ENCODE measurements around the gene FFAR2.
A peak's percentile ranks its signal among the peaks of the same experiment; 100 is the strongest.

FFAR2 gene

DNA sequence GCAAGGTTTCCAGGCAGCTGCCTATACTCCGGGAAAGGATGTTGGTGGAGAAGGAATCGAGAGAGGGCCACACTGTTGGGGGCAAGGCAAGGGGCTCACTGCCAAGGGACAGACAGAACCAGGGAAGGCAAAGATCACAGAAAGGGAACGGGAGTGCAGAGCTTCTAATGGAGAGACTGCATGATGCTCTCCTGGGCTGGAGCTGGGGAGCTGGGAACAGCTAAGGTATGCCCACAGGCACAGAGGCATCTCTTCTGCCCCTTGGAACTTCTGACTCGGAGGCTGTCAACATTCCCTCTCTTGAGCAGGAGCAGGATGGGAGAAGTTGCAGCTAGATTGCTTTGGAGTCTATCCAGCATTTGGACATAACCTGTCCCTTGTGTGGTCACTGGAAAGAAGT is 22.4 kb upstream of the FFAR2 start:
- no peak for DNase-seq (ENCODE audit: low read depth in 2 of 2)

DNA sequence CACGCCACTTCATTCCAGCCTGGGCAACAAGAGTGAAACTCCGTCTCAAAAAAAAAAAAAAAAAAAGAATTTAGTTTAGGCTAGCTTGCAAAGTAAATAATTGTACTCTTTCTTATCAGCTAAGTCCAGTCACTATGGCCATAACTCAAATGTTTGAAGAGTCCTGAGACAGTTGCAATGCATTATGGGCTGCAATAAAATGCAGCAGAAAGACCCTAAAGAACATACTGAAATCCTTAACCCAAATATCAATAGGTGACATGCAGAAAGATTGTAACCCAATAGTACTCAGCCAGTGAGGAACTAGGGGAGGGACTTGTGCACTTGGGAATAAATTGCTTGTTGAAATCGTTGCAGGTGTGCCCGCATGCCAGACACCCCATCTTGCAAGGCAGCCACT is 20.9 kb upstream of the FFAR2 start:
- no peak for DNase-seq (ENCODE audit: low read depth in 2 of 2)

DNA sequence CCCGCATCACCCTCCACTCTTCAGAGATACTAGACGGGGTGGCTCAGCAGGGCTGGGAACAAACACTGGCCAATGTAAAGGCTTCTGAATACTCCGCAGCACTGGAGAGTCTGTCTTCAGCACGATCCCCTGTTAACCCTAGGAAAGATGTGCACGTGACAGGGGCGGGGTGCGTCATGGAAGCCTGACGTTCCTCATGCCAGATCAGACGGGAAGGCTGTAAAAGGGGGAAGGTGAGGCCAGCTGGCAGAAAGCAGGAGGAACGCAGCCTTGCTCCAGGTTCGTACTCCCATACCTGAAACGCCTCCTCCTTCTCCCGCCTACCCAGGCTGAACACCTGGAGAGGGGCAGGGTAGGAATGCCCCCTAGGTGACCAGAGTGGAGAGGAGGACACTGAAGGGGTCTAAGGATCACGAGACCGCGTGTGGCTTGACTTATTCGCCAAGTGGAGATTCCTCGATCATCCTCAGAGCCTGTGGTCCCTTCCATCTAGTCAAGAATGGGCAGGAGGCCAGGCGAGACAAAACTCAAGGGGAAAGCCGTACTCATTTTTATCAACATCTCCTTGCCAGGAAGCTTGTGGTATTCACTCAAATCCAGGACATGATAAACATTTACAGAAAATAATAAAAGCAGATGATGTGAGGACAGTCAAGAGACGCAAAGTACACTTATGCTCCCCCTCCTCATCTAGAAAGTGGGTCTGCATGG is 18.2 kb upstream of the FFAR2 start:
- DNase-seq (ENCODE audit: low read depth in 2 of 2), result no peak

DNA sequence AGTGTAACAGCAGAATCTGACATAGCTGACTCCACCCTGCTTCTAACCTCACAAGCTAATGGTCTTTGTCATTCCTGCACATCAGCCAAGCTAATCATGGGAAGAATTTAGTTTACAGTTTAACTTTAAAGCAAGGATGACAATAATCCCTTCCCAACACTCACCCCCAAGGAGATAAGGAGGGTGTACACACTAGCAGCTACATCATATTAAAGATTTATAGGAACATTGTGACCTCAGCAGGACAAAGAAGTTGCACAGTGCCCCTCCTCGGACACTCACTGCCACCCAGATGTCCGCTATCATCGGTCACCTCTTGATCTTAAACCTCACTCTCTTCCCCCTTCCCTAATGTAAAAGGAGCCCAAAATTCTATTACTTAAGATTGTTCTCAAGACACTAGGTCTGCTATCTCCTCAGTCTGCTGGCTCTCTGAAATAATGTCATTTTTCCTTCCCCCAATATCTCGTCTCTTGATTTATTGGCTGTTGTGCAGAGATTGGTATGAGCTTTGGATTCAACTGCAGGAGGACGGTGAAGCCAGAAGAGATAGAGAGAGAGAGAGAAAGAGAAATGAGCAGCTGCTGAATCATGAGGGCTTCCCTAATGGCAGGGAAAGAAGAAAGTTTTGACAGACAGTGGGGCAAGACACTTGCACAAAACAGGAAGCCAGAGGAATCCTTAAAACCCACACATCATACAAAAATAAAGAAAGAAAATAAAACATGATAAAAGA is 17.5 kb upstream of the FFAR2 start:
- DNase-seq (ENCODE audit: low read depth in 2 of 2), result no peak

DNA sequence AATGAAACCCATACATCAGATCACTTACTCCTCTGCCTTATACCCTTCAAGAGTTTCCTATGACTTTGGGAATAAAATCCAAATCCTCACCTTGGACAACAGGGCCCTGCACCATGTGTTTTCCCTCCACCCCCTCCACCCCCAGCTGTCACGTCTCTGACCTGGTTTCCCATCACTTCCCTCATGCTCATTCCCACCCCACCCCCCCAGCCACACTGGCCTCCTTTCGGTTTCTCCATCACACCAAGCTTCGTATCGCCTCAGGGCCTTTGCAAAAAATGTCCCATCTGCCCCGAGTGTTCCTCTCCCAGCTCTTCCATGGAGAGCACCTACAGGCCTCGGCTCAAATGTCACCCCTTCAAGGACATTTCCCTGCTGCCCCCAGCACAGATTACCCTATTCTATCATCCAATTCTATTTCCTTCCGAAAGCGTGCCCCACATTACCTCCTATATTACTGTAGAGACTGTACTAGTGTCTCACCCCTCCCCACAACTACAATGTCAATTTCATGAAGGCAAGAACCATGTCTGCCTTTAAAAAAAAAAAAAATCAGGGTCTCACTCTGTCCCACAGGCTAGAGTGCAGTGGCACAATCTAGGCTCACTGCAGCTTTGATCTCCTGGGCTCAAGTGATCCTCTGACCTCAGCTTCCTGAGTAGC is 16.8 kb upstream of the FFAR2 start:
- DNase-seq (ENCODE audit: low read depth in 2 of 2), result no peak

DNA sequence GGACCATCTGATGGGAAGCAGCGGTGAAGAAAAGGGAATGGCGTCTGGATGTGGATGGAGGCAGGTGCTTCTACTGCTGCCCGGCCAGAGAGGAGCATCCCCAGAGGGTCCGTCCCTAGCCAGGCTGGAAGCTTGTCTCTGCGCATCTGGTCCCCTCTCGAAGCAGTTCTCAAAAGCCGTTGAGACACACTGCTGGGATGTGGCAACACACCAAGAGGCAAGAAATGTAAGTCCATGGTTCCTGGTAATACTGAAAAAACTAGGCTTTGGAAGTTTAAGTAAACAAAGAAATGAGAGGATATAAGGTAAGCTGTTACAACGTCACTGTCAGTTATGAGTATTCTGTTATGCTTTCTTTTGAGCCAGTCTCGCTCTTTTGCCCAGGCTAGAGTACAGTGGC is 15.1 kb upstream of the FFAR2 start:
- no peak for DNase-seq (ENCODE audit: low read depth in 2 of 2)

DNA sequence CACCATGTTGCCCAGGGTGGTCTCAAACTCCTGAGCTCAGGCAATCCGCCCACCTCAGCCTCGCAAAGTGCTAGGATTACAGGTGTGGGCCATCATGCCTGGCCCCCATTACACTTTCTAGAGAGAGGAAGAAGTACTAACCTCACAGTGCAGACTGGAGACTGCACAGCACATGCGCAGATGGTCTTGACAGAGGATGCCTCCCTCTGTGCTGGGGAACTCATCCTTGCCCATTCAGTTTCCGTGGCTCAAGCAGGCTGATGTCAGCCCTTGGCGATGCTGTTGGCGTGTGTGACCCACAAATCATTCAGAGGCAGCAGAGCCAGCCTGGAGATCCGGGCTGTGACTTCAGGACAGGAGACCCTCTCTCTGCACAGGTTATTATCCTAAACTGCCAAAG is 14.6 kb upstream of the FFAR2 start:
- no peak for DNase-seq (ENCODE audit: low read depth in 2 of 2)

DNA sequence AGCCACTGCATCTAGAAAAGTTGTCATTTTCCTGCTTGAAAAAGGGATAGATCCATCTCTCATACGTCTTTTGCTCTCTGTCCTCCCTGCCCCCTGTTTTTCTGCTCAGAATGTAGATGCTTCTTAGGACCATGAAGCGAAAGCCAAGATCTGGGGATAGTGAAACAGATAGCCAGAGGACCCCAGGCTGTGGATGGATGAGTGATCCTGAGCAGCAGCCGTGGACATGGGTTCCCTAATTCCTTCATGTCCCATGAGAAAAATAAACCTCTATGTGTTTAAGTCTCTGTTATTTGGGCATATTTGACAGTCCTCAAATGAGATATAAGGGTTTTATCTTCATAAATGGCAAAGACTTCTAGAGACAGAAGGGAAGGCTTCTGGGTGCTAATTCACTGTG is 12.2 kb upstream of the FFAR2 start:
- DNase-seq (ENCODE audit: low read depth in 2 of 2), result no peak

DNA sequence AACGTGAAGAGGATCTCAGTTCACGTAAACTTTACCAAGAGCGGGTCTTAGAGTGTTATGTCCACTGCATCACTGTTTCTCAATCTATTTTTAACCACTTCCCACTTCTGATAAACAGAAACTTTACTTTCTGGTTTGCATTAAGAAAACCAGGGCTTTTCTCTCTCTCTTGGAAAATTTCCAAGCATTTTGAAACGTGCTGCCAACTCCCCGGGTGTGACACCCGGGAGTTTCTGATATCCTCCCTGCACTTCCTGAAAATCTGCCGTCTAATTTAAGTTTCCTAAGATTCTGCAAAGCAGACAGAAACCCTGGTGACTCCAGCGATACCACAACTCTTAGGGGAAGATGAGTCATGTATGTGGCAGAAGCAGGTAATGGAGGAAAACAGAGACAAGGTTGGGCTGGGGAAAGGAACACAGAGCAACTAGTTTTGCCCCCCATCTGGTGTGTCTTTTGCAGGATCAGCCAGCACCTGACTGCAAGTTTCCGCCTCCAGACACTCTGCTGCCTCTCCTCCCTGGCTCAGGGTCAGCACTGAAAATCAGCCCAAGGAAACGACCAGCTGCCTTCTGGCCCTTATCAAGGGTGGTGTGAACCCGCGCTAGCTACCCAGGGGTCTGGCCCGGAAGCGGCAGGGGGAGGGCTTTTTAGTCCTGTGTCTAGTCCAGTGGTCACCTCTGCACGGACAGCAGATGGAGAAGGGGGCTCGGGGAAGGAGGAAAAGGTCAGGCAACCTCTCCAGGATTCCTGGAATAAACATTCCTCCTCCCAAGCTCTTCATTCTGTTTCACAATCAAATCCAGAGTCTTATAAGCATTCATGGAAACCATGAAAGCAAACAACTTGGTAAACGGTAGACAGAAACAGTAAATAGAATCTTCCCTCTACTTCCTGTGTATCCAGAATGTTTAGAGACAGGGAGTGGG is 11.3 kb upstream of the FFAR2 start:
- peak in 1 of 2 donors; percentile 20 for DNase-seq (ENCODE audit: low read depth in 2 of 2)

DNA sequence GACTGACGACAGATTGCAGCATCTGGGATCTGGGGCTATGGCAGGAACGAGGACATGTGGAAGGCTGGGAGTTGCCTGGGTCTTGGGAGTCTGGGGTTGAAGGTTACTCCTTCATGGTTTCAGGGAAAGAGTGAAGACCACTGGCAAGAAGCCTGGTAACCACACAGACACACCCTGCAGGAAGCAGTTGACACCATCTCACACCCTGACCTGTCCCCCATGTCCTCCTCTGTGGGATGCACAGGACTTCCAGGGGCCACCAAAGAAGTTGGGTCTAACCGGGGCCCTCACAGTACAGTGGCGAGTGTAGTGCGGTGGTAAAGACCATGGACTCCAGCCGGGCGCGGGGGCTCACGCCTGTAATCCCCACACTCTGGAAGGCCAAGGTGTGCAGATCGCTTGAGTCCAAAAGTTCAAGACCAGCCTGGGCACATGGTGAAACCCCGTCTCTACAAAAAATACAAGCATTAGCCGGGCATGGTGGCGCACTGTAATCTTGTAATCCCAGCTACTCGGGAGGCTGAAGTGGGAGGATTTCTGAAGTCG is 10.6 kb upstream of the FFAR2 start:
- no peak for DNase-seq (ENCODE audit: low read depth in 2 of 2)

DNA sequence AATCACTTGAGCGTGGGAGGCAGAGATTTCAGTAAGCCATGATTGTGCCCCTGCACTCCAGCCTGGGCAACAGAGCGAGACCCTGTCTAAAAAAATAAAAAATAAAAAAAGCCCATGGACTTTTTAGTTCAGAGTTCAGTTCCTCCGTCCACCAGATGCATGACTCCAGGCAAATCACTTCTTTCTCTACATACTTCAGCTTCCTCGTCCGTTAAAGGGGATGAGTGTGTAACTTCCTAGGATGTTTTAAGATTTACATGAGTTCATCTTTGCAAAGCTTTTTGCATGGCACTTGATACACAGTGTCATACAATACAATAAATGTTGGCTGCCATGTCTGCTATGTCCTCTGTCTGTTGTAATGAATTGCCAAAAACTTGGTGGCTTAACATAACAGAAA is 10.0 kb upstream of the FFAR2 start:
- DNase-seq (ENCODE audit: low read depth in 2 of 2), result no peak

DNA sequence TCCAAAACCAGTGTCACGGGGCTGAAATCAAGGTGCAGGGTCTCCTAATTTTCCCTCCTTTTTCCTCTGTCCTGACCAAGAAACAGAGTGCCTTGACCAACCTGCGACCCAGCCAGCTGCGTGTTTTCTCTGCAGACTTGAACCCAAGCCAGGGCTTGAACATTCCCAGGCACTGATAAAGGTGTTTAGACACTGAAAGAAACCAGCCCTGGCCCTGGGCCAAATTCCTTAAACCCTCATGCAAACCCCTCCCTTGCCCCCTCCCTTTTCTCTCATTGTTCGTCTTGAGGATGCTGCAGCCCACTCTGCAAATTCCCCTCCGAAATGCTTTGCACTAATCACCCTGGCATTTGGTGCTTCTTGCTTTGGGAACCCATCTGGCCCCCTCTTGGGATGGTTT is 9.5 kb upstream of the FFAR2 start:
- no peak for DNase-seq (ENCODE audit: low read depth in 2 of 2)

DNA sequence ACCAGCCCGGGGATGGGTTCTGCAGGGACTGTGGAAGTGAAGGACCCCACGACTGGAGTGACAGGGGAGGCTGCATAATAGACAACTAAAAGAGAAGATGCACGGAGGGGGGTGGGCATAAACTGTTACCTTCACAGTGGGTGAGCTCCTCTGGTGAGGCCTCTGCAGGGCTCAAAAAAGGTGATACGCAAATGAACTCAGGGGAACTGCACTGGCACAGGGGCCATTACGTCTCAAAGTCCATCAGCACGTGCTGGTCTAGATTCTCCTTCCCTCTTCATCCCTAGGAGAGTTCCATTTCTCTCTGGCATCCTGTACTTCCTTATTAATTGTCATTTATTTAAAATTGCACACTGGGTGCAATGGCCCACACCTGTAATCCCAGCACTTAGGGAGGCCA is 8.1 kb upstream of the FFAR2 start:
- no peak for DNase-seq (ENCODE audit: low read depth in 2 of 2)

DNA sequence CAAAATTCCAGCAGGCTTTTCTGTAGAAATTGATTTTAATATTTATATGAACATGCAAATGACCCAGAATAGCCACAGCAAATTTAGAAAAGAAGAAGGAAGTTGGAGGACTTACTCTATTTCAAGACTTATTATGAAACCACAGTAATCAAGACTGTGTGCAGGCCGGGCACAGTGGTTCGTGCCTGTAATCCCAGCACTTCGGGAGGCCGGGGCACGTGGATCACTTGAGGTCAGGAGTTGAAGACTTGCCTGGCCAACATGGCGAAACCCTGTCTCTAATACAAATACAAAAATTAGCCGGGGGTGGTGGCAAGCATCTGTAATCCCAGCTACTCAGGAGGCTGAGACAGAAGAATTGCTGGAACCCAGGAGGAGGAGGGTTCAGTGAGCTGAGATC is 6.0 kb upstream of the FFAR2 start:
- no peak for DNase-seq (ENCODE audit: low read depth in 2 of 2)

DNA sequence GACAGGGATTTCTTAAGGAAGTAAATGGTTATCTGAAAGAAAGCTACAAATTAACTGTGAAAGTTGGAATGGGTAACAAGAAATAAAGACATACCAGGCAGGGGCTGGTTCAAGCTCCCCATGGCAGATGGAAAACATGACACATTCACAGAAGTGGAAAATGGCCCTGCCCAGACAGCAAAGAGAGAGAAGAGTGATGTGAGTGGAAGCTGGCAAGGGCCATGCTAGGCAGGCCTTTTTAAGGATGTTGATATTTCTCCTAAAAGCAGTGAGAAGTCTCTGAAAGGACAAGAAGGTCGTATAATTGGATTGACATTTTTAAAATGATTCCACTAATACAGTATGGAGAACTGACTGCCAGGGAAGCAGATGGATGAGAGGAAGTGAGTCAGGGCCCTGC is 3.3 kb upstream of the FFAR2 start:
- DNase-seq (ENCODE audit: low read depth in 2 of 2), result no peak

DNA sequence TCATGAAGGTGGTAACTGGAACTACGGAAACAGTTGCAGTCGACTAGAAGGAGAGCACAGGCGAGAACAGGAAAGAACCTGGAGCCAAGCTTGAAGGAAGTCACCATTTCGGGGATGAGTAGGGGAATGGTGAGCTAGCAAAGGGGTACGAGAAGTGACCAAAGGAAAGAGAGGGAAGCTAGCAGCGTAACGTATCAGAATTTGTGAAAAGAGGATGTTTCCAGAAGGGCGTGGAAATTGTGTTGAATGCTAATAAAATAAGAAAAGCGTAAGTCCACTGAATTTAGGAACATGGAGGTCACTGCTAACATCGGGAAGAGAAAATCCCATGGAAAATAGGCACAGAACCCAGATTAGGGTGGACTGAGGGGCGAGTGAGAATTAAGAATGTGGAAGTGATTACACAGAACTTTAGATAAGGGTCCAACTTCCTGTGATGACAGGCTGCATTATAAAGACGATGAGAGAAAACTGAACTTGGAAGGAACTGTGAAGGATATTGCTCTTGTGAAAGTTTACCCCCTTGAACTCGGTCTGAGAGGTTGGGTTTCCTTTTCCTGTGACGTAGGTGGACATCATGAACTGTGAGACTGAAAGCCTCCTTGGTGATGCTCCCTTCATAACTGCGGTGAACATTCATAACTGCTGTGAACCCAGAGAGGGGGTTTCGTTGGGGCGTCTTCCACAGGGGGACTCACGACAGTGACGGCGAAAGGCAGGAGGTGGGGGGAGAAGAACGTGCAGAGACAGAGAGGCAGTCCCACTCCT is 2.0 kb upstream of the FFAR2 start:
- no peak for DNase-seq (ENCODE audit: low read depth in 2 of 2)

DNA sequence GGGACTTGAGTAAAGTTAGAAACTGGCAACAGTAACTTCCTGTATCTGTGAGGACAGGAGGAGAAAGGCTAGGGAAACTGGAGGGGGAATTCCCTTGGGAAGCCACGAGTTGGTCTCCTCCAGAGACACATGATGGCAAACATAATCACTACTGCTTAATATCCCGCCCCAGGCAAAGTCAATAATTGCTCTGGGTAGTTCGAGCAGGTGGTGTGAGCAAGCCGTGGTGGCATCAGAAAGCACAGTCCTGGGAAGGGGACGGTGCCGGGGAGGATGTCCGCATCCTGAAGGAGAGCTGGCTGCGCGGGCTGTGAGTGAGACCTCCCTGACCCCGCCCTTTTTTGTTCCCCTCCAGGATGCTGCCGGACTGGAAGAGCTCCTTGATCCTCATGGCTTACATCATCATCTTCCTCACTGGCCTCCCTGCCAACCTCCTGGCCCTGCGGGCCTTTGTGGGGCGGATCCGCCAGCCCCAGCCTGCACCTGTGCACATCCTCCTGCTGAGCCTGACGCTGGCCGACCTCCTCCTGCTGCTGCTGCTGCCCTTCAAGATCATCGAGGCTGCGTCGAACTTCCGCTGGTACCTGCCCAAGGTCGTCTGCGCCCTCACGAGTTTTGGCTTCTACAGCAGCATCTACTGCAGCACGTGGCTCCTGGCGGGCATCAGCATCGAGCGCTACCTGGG is 1.4 kb downstream of the FFAR2 start:
- DNase-seq (ENCODE audit: low read depth in 2 of 2), result no peak

DNA sequence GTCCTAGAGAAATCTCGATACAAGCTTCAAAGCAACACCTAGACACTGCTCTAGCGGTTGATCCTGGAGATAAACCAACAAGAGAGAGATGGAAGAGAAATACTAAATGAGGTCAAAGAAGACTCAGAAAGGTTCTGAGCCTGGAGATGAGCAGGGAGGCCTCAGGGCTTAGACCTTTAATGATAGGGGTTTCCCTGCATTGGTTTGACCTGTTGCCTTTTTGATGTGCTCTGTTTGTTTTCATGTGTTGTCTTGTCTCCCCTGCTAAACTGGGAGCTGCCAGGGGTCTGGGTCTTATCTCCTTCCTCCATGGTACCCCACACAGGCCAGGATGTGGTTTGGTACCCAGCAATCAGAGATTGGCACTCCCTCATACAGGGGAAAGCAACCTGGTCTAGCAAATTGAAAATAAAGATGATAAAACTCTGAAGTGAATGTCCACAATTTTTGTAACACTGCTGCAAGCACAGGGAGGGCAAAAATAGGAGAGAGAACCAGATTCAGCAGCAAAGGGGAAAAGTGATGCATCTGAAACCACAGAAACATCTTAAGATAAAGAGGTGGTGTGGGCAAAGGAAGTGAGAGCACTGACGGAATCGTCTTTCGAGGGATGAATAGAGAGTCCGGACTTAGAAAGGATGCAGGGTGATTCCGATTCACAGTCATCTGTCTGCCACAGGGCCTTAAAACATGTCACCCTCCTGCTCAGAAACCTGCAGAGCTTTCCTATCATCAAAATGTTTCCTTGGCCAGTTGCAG is 3.5 kb downstream of the FFAR2 start:
- no peak for DNase-seq (ENCODE audit: low read depth in 2 of 2)

DNA sequence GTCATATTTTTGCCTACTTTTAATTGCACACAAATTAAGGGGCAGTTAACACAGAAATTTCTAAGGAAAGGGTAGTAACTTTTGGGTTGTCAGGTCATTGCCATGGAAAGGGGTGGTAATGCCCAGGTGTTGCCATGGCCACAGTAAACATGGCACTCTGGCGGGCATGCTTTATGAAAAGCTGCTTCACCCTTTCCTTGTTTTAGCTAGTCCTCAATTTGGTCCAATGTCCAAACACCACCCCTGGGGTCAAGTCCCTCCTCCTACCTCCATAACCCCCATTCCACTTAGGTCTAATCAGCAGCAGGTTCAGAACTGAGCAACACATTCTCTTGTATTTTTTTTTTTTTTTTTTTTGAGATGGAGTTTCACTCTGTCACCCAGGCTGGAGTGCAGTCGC is 6.6 kb downstream of the FFAR2 start:
- DNase-seq (ENCODE audit: low read depth in 2 of 2), result no peak

All from stimulated activated CD8-positive, alpha-beta memory T cell treated with anti-CD3 and anti-CD28 coated beads, Interleukin-2, amount 100 ng/mL, for 48 hours (primary cell).